H1 (cell line): ENCODE results near the gene MAFB. TPM values are rescaled to one million over a fixed set of nuclear protein-coding genes. Genes with fewer than 3 reads are reported as not detected.

Experiments used
- CBX8 ChIP-seq: fragments of 300-800, 300-1000 bp; sonication (generic); IDR thresholded peaks from 2 replicates; pipeline ENCODE4 v1.7.1; 2016; ENCODE audit warnings: low read depth, low read length, borderline replicate concordance
- CHD1 ChIP-seq: IDR thresholded peaks from 2 replicates; pipeline ENCODE4 v1.6.1; 2012; ENCODE audit warnings: low read depth, low read length, improper control_type of control experiment
- CHD7 ChIP-seq: fragments of 300-600 bp; sonication (generic); IDR thresholded peaks from 2 replicates; pipeline ENCODE4 v1.7.1; 2012; ENCODE audit warnings: low read length, moderate library complexity, mild to moderate bottlenecking, inconsistent platforms; ENCODE audit not compliant: insufficient replicate concordance
- CTBP2 ChIP-seq: IDR thresholded peaks from 2 replicates; pipeline ENCODE4 v1.7.0; 2011; ENCODE audit warnings: borderline replicate concordance, mild to moderate bottlenecking, moderate library complexity, mixed read lengths, low read length; ENCODE audit not compliant: insufficient read depth, insufficient read length
- RAD21 ChIP-seq, 2 experiments: IDR thresholded peaks in 1 of 2; conservative IDR thresholded peaks in 1 of 2; 2 replicates each; pipeline ENCODE4 v1.6.1; 2011; ENCODE audit warnings: low read depth in 2 of 2, low read length in 2 of 2, improper control_type of control experiment in 1 of 2, inconsistent platforms in 1 of 2, mild to moderate bottlenecking in 1 of 2, moderate library complexity in 1 of 2
- SRF ChIP-seq: IDR thresholded peaks from 2 replicates; pipeline ENCODE4 v1.6.1; 2011; ENCODE audit warnings: mild to moderate bottlenecking, low read depth, low read length, moderate library complexity
- TAF7 ChIP-seq: optimal IDR thresholded peaks from 2 replicates; pipeline ENCODE3; 2011; ENCODE audit warnings: low read depth, mild to moderate bottlenecking, inconsistent platforms, low read length, moderate library complexity, borderline replicate concordance
- polyA plus RNA-seq, 7 experiments: library from polyadenylated mRNA; depleted of rRNA in 3 of 7; stranded (reverse) in 5 of 7; unstranded in 2 of 7; fragments of >200 nt in 5 of 7; fragments of 200-250 nt in 2 of 7; gene quantifications; 1 replicate in 5 of 7; 2 replicates in 1 of 7; 4 replicates in 1 of 7; pipeline versions ENCODE4 v1.2.1 to v1.2.3, GENCODE V29; 2011 to 2013; ENCODE audit warnings: missing spikeins in 2 of 7, mixed read lengths in 2 of 7
- total RNA-seq: library from RNA; stranded (reverse); fragmentation: NEBNext Ultra II Directional; extraction: Animal tissue kit (Norgen Biotek cat#: 25700); gene quantifications from 2 replicates; pipeline ENCODE4 v1.2.1, GENCODE V29; 2021

The MAFB gene
- total and polyA plus RNA-seq, 2 of the 8 experiments (the other 6 are each of a cell fraction or from before 2014, with no cell fraction given): 0.83 to 1.8 TPM

- TF ChIP-seq RAD21 (IDR thresholded peaks at IDR 0.05 in 1 of 2, conservative IDR thresholded peaks at IDR 0.05 in 1 of 2; ENCODE audit: low read depth in 2 of 2, low read length in 2 of 2) (no peak), CBX8 (no peak), TAF7 (no peak), CTBP2 (no peak), SRF (no peak), CHD1 (no peak), CHD7 (no peak)
Observed at GRCh38 chr20:40676491-40677269, 12.4 kb downstream of the MAFB start (continued).
